Activated CD4-positive, CD25-positive, alpha-beta regulatory T cell treated with anti-CD3 and anti-CD28 coated beads, Interleukin-2, amount 50 U/mL, for 16 hours (primary cell): ENCODE results near the gene PRX.
"Not testable (repeated sequence)": the region's sequence is repeated elsewhere in the genome, so short reads cannot be mapped to it uniquely, and the experiment has no call there.

Experiments used
- DNase-seq: peaks from one replicate; pipeline ENCODE4 v3.0.0-alpha.2; 2020; ENCODE audit warnings: low read depth, low spot score

The PRX gene

DNA sequence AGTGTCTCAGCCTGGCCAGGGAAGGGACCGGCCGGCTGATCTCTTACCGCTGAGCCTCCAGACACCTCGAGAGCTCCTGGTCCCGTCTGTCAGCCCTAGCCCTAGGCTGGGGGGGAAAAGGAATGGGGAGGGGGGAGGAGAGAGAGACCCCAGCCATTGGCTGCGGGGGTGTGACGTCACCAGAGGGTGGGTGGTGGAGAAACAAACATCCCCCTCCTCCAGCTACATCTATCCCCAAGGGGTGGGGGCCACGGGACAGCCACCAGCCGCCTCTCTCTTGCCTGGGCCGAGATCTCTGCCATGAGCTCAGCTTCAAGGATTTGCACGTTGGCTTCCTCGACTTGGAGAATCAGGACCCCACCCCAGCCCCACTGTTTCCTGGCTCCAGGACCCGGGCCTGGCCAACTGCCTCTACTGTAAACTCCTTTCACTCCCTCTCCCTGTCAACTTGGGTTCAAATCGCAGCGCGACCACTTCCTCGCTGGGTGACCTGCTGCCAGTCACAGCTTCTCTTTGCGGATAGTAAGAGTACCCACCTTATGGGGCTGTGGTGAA, at the start of gene PRX:
TSS of gene PRX (minus strand) at position 88 of the 555 bp plus-strand sequence. CDS start 5,446 bp downstream, outside the sequence.
- no peak for DNase-seq

DNA sequence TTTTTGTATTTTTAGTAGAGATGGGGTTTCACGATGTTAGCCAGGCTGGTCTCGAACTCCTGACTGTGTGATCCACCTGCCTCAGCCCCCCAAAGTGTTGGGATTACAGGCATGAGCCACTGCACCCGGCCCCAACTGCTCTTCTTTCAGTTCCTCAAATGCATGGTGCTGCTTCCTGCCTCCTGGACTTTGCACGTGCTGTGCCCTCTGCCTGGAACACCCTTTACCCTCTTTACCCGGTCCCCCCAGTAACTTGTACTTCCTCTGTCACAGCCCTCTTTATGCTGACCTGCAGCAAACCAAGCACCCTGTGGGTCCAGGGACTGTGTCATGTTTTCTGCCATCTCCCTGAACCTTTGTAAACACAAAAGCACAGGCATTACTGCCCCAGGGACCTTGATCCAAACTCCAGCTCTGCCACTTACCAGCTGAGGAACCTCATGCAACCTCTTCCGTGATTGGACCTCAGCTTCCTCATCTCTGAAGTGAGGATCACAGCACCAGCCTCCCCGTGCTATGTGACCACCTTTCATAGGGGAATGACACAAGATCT, 48.6 kb upstream of the PRX start:
- no peak for DNase-seq

DNA sequence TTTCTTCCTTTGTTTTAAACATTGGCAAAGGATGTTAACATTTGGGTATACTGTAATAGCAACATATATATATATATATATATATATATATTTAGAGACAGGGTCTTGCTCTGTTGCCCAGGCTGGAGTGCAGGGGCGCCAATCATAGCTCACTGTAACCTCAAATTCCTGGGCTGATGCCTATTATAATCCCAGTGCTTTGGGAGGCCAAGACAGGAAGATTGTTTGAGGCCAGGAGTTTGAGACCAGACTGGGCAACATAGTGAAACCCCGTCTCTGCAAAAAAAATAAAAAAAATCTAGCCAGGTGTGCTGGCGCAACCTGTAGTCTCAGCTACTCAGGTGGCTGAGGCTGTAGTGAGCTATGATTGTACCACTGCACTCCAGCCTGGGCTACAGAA, 47.0 kb upstream of the PRX start:
- no peak for DNase-seq

GRCh38 chr19:40458597-40458974, 45.4 kb upstream of the PRX start:
- DNase-seq: no peak

GRCh38 chr19:40457953-40458596, 44.9 kb upstream of the PRX start:
- DNase-seq: no peak

- no peak for DNase-seq
Observed at GRCh38 chr19:40457048-40457447, 43.9 kb upstream of the PRX start.

- DNase-seq: not testable (repeated sequence)
Observed at GRCh38 chr19:40453943-40454342, 40.8 kb upstream of the PRX start.

DNA sequence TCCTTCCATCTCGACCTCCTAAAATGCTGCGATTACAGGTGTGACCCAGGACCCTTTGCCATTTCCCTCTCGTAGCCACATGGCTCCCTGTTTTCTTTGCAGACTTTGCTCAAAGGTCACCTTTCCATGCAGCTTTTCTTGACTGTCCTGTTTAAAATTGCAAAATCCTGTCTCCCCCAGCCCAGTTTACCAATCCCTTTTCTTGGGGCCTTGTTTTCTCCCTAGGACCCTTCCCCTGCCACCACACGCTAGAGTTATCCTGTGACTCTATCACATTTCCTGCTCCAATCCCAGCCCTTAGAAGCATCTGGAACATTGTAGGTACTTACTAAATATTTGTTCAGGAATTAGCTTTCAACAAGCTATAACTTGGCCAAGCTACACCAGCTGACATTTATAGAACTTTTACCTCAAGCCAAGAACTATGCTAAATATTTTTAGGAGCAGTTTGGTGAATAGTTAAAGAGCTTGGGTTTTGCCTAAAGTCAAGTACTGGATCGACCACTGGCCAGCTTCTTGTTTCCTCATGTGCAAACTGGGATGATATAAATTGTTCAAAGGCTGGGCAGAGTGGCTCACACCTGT, 40.1 kb upstream of the PRX start:
- DNase-seq: no peak

- DNase-seq: no peak
Observed at GRCh38 chr19:40452016-40452415, 38.8 kb upstream of the PRX start.

DNA sequence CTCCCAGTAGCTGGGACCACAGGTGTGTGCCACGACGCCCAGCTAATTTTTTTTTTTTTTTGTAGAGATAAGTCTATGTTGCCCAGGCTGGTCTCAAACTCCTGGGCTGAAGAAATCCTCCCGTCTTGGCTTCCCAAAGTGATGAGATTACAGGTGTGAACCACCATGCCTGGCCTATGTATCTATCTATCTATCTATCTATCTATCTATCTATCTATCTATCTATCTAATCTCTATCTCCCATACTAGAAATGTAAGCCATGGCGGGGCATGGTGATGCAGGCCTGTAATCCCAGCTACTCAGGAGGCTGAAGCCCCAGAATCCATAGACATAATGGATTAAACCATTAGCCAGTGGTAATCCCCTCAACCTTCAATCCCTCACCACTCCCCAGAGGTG, 37.5 kb upstream of the PRX start:
- DNase-seq: no peak

GRCh38 chr19:40449506-40449905, 36.3 kb upstream of the PRX start:
- DNase-seq: no peak

- no peak for DNase-seq
Observed at GRCh38 chr19:40446263-40446784, 33.1 kb upstream of the PRX start.

- no peak for DNase-seq
Observed at GRCh38 chr19:40445780-40446262, 32.6 kb upstream of the PRX start.

GRCh38 chr19:40444825-40445312, 31.7 kb upstream of the PRX start:
- DNase-seq: no peak

DNA sequence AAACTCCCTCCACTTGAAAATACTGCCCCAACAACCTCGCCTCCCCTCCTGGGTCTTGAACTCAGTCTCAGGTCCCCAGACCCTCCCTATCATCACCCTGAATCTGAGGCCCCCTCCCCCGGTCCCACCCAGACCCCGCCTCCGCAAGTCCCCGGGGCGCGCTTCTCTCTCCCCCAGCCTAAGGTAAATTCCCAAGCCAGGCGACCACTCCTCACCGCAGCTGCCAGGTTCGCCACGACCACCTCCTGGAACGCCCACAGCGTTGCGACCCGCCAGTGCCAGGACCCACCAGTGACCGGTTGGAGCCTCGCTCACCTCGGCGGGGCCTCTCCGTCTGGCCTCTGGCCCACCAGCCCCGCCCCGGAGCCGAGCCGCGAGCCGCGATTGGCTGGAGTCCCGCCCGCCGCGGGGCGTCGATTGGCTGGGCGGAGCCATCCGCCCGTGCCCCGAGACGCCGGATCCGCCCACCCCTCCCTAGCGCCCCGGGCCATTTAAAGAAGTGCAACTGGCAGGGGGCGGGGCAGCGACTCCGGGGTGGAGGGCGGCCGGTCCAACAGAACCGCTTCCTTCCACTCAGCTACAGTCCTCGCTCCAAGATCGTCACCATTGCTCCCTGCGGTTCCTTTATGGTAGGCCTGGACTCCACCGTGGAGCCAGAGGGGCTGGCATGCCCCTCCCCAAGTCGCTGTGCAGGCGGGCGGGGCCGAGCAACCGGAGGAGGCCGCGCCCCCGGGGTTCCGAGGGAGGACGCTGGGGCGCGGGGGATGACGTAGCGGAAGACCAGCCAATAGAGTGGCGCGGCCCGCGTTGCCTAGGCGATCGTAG, 31.0 kb upstream of the PRX start, which contains the start of gene SERTAD3:
TSS of gene SERTAD3 (minus strand) at position 336 of the 825 bp plus-strand sequence. CDS start 2,255 bp downstream, outside the sequence.
- DNase-seq: peak; percentile 95

GRCh38 chr19:40443131-40443999, 30.2 kb upstream of the PRX start:
- DNase-seq: peak; percentile 98

GRCh38 chr19:40442328-40443130, 29.4 kb upstream of the PRX start:
- no peak for DNase-seq

GRCh38 chr19:40441719-40442253, 28.6 kb upstream of the PRX start:
- no peak for DNase-seq

DNA sequence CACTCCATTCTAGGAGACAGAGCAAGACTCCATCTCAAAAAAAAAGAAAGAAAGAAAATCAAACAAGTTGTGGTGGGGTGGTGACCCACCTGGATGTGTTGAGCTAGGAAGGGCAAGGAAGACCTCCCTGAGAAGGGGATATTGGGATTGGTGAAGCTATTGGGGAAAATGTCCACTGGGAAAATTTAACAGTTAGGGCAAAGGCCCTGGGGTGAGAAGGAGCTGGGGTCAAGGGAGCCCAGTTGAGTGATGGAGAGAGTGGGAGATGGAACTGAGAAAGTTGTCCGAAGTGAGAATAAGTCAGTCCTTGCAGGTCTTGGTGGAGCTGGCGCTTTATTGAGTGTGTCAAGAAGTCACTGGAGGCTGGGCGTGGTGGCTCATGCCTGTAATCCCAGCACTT, 25.1 kb upstream of the PRX start:
- DNase-seq: no peak
